IMR-90 (cell line): ENCODE measurements around the gene CEP152. TPM values are rescaled to one million over a fixed set of nuclear protein-coding genes. Genes with fewer than 3 reads are reported as not detected.

ENCODE experiments used
- ATAC-seq: fragments of 200-7000 bp; cut with Tn5 transposase; 2 replicates; pipeline ENCODE4 v1.9.1; 2020; ENCODE audit warnings: low read depth, mild to moderate bottlenecking, moderate library complexity
- BruUV-seq: library from RNA; stranded (reverse); fragments of 400-500 nt; replicated peaks from 2 replicates; lab custom pipeline; 2021; lab: Mats Ljungman, UMichigan
- CTCF ChIA-PET: fragments of 300-600 bp; formaldehyde crosslinking; extraction: SDS; loops from one replicate; lab custom pipeline; 2021; ENCODE audit warnings: antibody characterized with exemption; lab: Yijun Ruan, JAX
- POLR2A ChIA-PET: fragments of 300-600 bp; sonication (Branson Sonifier 250); formaldehyde crosslinking; loops from one replicate; lab custom pipeline; 2022; ENCODE audit warnings: antibody characterized with exemption; ENCODE audit not compliant: unreplicated experiment; lab: Charles Lee
- DNase-seq: peaks from one replicate; pipeline ENCODE4 v3.0.0; 2013
- H2AFZ ChIP-seq: replicated peaks from 2 replicates; pipeline ENCODE3; 2013; ENCODE audit warnings: low read length, mild to moderate bottlenecking; ENCODE audit not compliant: poor library complexity
- H2AK5ac ChIP-seq: 2 replicates; pipeline ENCODE4 v1.6.1; 2013; ENCODE audit warnings: low read depth, low read length, inconsistent platforms
- H2AK9ac ChIP-seq: replicated peaks from 2 replicates; pipeline ENCODE3; 2013; ENCODE audit warnings: mild to moderate bottlenecking, low read depth, low read length, moderate library complexity; ENCODE audit not compliant: poor library complexity
- H2BK120ac ChIP-seq: 2 replicates; pipeline ENCODE4 v1.6.1; 2013; ENCODE audit warnings: low read depth, low read length, inconsistent platforms
- H2BK15ac ChIP-seq: 3 replicates; pipeline ENCODE4 v1.6.1; 2013; ENCODE audit warnings: low read depth, low read length, inconsistent platforms
- H2BK20ac ChIP-seq: 2 replicates; pipeline ENCODE4 v1.6.1; 2013; ENCODE audit warnings: low read depth, mild to moderate bottlenecking, inconsistent platforms, low read length, moderate library complexity
- H2BK5ac ChIP-seq: 2 replicates; pipeline ENCODE4 v1.6.1; 2013; ENCODE audit warnings: mild to moderate bottlenecking, low read depth, low read length, inconsistent platforms; ENCODE audit not compliant: poor library complexity, severe bottlenecking
- H3K14ac ChIP-seq: replicated peaks from 2 replicates; pipeline ENCODE4 v1.6.1; 2013; ENCODE audit warnings: low read depth, low read length, inconsistent platforms
- H3K18ac ChIP-seq: 2 replicates; pipeline ENCODE4 v1.6.1; 2013; ENCODE audit warnings: low read depth, low read length, control low read depth
- H3K23ac ChIP-seq: 2 replicates; pipeline ENCODE4 v1.6.1; 2013; ENCODE audit warnings: low read depth, low read length, inconsistent platforms
- H3K27ac ChIP-seq: 2 replicates; pipeline ENCODE4 v1.5.1; 2013; ENCODE audit warnings: mild to moderate bottlenecking, control low read depth, low read length; ENCODE audit not compliant: insufficient read depth
- H3K27me3 ChIP-seq: 2 replicates; pipeline ENCODE4 v1.6.1; 2013; ENCODE audit warnings: low read length; ENCODE audit not compliant: control insufficient read depth, insufficient read depth
- H3K36me3 ChIP-seq: 2 replicates; pipeline ENCODE4 v1.6.1; 2013; ENCODE audit warnings: low read length, mixed read lengths; ENCODE audit not compliant: control insufficient read depth, insufficient read depth
- H3K4ac ChIP-seq: 2 replicates; pipeline ENCODE4 v1.6.1; 2013; ENCODE audit warnings: low read depth, low read length, inconsistent platforms
- H3K4me1 ChIP-seq: 2 replicates; pipeline ENCODE4 v1.6.1; 2013; ENCODE audit warnings: low read length, mixed read lengths; ENCODE audit not compliant: control insufficient read depth, insufficient read depth
- H3K4me2 ChIP-seq: 2 replicates; pipeline ENCODE4 v1.6.1; 2013; ENCODE audit warnings: low read depth, mild to moderate bottlenecking, control low read depth, low read length, moderate library complexity
- H3K4me3 ChIP-seq: 2 replicates; pipeline ENCODE4 v1.5.1; 2013; ENCODE audit warnings: low read depth, mild to moderate bottlenecking, control low read depth, low read length, moderate library complexity; ENCODE audit not compliant: insufficient read depth
- H3K56ac ChIP-seq: 2 replicates; pipeline ENCODE4 v1.6.1; 2013; ENCODE audit warnings: low read length, inconsistent platforms; ENCODE audit not compliant: insufficient read depth; ENCODE audit errors: extremely low read depth
- H3K79me1 ChIP-seq, 2 experiments: 2 replicates each; pipeline ENCODE4 v1.6.1; 2013; ENCODE audit warnings: low read length in 2 of 2, inconsistent platforms in 1 of 2, low read depth in 1 of 2
- H3K9ac ChIP-seq: 2 replicates; pipeline ENCODE4 v1.6.1; 2013; ENCODE audit warnings: low read depth, low read length, control low read depth
- H3K9me1 ChIP-seq: 2 replicates; pipeline ENCODE4 v1.6.1; 2013; ENCODE audit warnings: low read length, inconsistent platforms; ENCODE audit not compliant: insufficient read depth
- H3K9me3 ChIP-seq: 2 replicates; pipeline ENCODE4 v1.6.1; 2013; ENCODE audit warnings: low read length; ENCODE audit not compliant: control insufficient read depth, insufficient read depth
- H4K20me1 ChIP-seq: 2 replicates; pipeline ENCODE4 v1.6.1; 2013; ENCODE audit warnings: low read length, inconsistent platforms; ENCODE audit not compliant: insufficient read depth
- H4K5ac ChIP-seq: 2 replicates; pipeline ENCODE4 v1.6.1; 2013; ENCODE audit warnings: mild to moderate bottlenecking, low read depth, low read length, control low read depth
- H4K8ac ChIP-seq, 2 experiments: 2 replicates each; pipeline ENCODE4 v1.6.1; 2013; ENCODE audit warnings: low read depth in 2 of 2, low read length in 2 of 2, control low read depth in 1 of 2, inconsistent platforms in 1 of 2
- H4K91ac ChIP-seq: 2 replicates; pipeline ENCODE4 v1.6.1; 2013; ENCODE audit warnings: low read depth, low read length, inconsistent platforms; ENCODE audit not compliant: insufficient read depth
- BHLHE40 ChIP-seq: fragments of 150-350 bp; IDR thresholded peaks from 2 replicates; pipeline ENCODE4 v1.6.1; 2016; ENCODE audit warnings: mild to moderate bottlenecking, low read depth, low read length
- CHD1 ChIP-seq: IDR thresholded peaks from 2 replicates; pipeline ENCODE4 v1.6.1; 2012; ENCODE audit warnings: low read depth, low read length, improper control_type of control experiment
- FOS ChIP-seq: fragments of 150-350 bp; IDR thresholded peaks from 2 replicates; pipeline ENCODE4 v1.6.1; 2016; ENCODE audit warnings: low read depth, low read length
- MAFK ChIP-seq: IDR thresholded peaks from 2 replicates; pipeline ENCODE4 v1.6.1; 2012; ENCODE audit warnings: low read depth, low read length, improper control_type of control experiment
- MXI1 ChIP-seq: IDR thresholded peaks from 2 replicates; pipeline ENCODE4 v1.6.1; 2012; ENCODE audit warnings: low read depth, mild to moderate bottlenecking, low read length, moderate library complexity, borderline replicate concordance
- NFE2L2 ChIP-seq: fragments of 150-350 bp; IDR thresholded peaks from 2 replicates; pipeline ENCODE4 v1.6.1; 2016; ENCODE audit warnings: low read depth, mild to moderate bottlenecking, low read length
- POLR2A ChIP-seq: IDR thresholded peaks from 2 replicates; pipeline ENCODE4 v1.6.1; 2012; ENCODE audit warnings: mild to moderate bottlenecking, low read depth, low read length
- RAD21 ChIP-seq: IDR thresholded peaks from 2 replicates; pipeline ENCODE4 v1.6.1; 2012; ENCODE audit warnings: low read length, improper control_type of control experiment
- RCOR1 ChIP-seq: IDR thresholded peaks from 2 replicates; pipeline ENCODE4 v1.6.1; 2012; ENCODE audit warnings: mild to moderate bottlenecking, low read length, improper control_type of control experiment; ENCODE audit not compliant: insufficient replicate concordance
- RFX5 ChIP-seq: IDR thresholded peaks from 2 replicates; pipeline ENCODE4 v1.8.0; 2012; ENCODE audit warnings: low read depth, mild to moderate bottlenecking, low read length, moderate library complexity
- SMC3 ChIP-seq: fragments of 150-350 bp; IDR thresholded peaks from 2 replicates; pipeline ENCODE4 v1.6.1; 2016; ENCODE audit warnings: low read depth, mild to moderate bottlenecking, antibody characterized with exemption, low read length, moderate library complexity
- WGBS, 2 experiments: methylation state at CpG; one replicate each; pipeline versions ENCODE4 v1.1.5 to v1.1.7; 2013; ENCODE audit warnings: missing lambda C conversion rate in 2 of 2; ENCODE audit not compliant: insufficient read length in 1 of 2; ENCODE audit errors: extremely low coverage in 2 of 2; 5-methylcytosine and 5-hydroxymethylcytosine counted together
- dilution Hi-C: fragments of 300-500 bp; cut with HindIII; formaldehyde crosslinking; loops from one replicate; pipeline ENCODE4 v1.14.3; 2018; ENCODE audit warnings: low sequenced_read_pairs; ENCODE audit not compliant: unreplicated experiment
- in situ Hi-C: fragments of 300-500 bp; cut with MboI; formaldehyde crosslinking; loops from 3 replicates; pipeline ENCODE4 v1.14.3; 2019; ENCODE audit warnings: low sequenced_read_pairs, inconsistent platforms, mixed read lengths
- intact Hi-C: fragments of 100-400 bp; cut with micrococcal nuclease; formaldehyde crosslinking; loops from 2 replicates; pipeline ENCODE4 v1.10.0; 2022
- polyA plus RNA-seq, 3 experiments: library from polyadenylated mRNA; depleted of rRNA; stranded (reverse); fragments of >200 nt; gene quantifications; 2 replicates each; pipeline ENCODE4 v1.2.3, GENCODE V29; 2012; ENCODE audit warnings: low replicate concordance in 1 of 3
- total RNA-seq: library from RNA; depleted of rRNA; stranded (reverse); fragments of >200 nt; gene quantifications from 2 replicates; pipeline ENCODE4 v1.2.3, GENCODE V29; 2012
- TF ChIP-seq, protein P1 (sequence below): fragments of 150-350 bp; IDR thresholded peaks from 2 replicates; pipeline ENCODE4 v1.6.1; 2017; ENCODE audit warnings: mild to moderate bottlenecking, antibody characterized with exemption, low read length, low read depth
- TF ChIP-seq, protein P2 (sequence below): fragments of 150-350 bp; IDR thresholded peaks from 2 replicates; pipeline ENCODE4 v1.6.1; 2016; ENCODE audit warnings: low read depth, mild to moderate bottlenecking, low read length, moderate library complexity, borderline replicate concordance
- TF ChIP-seq, protein P3 (sequence below): conservative IDR thresholded peaks from 2 replicates; pipeline ENCODE4 v1.5.1; 2012; ENCODE audit warnings: mild to moderate bottlenecking, low read depth, low read length, improper control_type of control experiment

CEP152 gene
- total and polyA plus RNA-seq, 2 of the 4 experiments (the other 2 are of a cell fraction) = 2.1 to 7.3 TPM

DNA sequence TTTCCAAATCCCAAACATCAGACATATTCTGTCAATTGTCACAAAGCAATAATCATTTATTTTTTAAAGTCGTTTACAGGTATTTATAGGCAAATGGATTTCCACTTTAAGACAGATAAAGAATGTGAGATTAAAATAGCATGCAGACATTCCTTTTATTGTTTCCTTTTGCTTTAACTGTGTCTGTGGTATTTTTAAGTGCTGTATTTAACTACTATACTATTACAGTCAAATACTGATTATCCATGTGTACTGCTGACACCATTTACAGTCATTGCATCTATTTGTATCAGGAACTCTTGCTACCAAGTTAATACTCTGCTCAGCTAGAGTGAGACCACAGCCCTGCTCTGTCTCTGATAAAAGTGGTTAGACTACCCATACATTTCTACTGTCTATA is 12.8 kb upstream of the CEP152 start:
- CTCF ChIA-PET = interaction anchor here (0.9 kb wide), 1 partner anchor 10 kb away, joined by 3 read pairs; no protein-coding TSS in a partner anchor
- H4K5ac ChIP-seq = no peak overlapping the region
- 0 out of 2 replicates have a peak overlapping the region, but pooled peaks have one; percentile 45 for H3K14ac ChIP-seq
- no peak overlapping the region for H2BK15ac ChIP-seq
- H3K79me1 ChIP-seq = no peaks in the 10 kb centered on the region
- H4K91ac ChIP-seq = no peak overlapping the region
- no peak overlapping the region for H3K9ac ChIP-seq
- H3K36me3 ChIP-seq = no peaks in the 10 kb centered on the region
- WGBS, 2 experiments = no CpG with 5 or more reads among the region's 1 CpG
- in situ Hi-C loops = no loop called here
- H2AK5ac ChIP-seq = no peak overlapping the region
- ATAC-seq (no peak; the same call in 1 of the 2 replicates), DNase-seq (no peak)
- POLR2A ChIA-PET = no interaction called here
- BruUV-seq = no TSS peak
- H3K4me3 ChIP-seq = no peak overlapping the region
- H2BK20ac ChIP-seq = no peak overlapping the region
- 0 out of 2 replicates have a peak, but pooled peaks cover 2% of the 10 kb centered on the region for H3K4me1 ChIP-seq
- no peaks in the 10 kb centered on the region for H3K27me3 ChIP-seq
- no peak overlapping the region for H3K4ac ChIP-seq
- H3K4me2 ChIP-seq = no peak overlapping the region
- H3K18ac ChIP-seq = no peak overlapping the region
- no peak overlapping the region for H3K56ac ChIP-seq
- no peaks in the 10 kb centered on the region for H3K9me3 ChIP-seq
- H3K23ac ChIP-seq = no peak overlapping the region
- no peaks in the 10 kb centered on the region for H3K9me1 ChIP-seq
- dilution Hi-C loops = no loop called here
- H3K27ac ChIP-seq = no peak overlapping the region
- H4K8ac ChIP-seq = no peak overlapping the region
- H2AFZ ChIP-seq = no peak overlapping the region
- H4K20me1 ChIP-seq = no peaks in the 10 kb centered on the region
- no peak overlapping the region for H2BK5ac ChIP-seq
- H2AK9ac ChIP-seq = no peak overlapping the region
- no peak overlapping the region for H2BK120ac ChIP-seq
- intact Hi-C loops = no loop called here
- TF ChIP-seq RCOR1 = no peak
- TF ChIP-seq CHD1 = no peak
- TF ChIP-seq, protein P1, sequence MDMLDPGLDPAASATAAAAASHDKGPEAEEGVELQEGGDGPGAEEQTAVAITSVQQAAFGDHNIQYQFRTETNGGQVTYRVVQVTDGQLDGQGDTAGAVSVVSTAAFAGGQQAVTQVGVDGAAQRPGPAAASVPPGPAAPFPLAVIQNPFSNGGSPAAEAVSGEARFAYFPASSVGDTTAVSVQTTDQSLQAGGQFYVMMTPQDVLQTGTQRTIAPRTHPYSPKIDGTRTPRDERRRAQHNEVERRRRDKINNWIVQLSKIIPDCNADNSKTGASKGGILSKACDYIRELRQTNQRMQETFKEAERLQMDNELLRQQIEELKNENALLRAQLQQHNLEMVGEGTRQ = no peak
- no peak for TF ChIP-seq MAFK
- TF ChIP-seq NFE2L2 = no peak
- TF ChIP-seq, protein P2, sequence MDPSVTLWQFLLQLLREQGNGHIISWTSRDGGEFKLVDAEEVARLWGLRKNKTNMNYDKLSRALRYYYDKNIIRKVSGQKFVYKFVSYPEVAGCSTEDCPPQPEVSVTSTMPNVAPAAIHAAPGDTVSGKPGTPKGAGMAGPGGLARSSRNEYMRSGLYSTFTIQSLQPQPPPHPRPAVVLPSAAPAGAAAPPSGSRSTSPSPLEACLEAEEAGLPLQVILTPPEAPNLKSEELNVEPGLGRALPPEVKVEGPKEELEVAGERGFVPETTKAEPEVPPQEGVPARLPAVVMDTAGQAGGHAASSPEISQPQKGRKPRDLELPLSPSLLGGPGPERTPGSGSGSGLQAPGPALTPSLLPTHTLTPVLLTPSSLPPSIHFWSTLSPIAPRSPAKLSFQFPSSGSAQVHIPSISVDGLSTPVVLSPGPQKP = no peak
- TF ChIP-seq, protein P3, sequence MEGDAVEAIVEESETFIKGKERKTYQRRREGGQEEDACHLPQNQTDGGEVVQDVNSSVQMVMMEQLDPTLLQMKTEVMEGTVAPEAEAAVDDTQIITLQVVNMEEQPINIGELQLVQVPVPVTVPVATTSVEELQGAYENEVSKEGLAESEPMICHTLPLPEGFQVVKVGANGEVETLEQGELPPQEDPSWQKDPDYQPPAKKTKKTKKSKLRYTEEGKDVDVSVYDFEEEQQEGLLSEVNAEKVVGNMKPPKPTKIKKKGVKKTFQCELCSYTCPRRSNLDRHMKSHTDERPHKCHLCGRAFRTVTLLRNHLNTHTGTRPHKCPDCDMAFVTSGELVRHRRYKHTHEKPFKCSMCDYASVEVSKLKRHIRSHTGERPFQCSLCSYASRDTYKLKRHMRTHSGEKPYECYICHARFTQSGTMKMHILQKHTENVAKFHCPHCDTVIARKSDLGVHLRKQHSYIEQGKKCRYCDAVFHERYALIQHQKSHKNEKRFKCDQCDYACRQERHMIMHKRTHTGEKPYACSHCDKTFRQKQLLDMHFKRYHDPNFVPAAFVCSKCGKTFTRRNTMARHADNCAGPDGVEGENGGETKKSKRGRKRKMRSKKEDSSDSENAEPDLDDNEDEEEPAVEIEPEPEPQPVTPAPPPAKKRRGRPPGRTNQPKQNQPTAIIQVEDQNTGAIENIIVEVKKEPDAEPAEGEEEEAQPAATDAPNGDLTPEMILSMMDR = no peak
- TF ChIP-seq SMC3 = no peak
- no peak for TF ChIP-seq FOS
- no peak for TF ChIP-seq MXI1
- TF ChIP-seq POLR2A = no peak
- TF ChIP-seq BHLHE40 = no peak
- no peak for TF ChIP-seq RAD21
- TF ChIP-seq RFX5 = no peak
